Measurements from ENCODE around the gene DDX51.
"Not testable (repeated sequence)": the region's sequence is repeated elsewhere in the genome, so short reads cannot be mapped to it uniquely, and the experiment has no call there.

DDX51 gene

DNA sequence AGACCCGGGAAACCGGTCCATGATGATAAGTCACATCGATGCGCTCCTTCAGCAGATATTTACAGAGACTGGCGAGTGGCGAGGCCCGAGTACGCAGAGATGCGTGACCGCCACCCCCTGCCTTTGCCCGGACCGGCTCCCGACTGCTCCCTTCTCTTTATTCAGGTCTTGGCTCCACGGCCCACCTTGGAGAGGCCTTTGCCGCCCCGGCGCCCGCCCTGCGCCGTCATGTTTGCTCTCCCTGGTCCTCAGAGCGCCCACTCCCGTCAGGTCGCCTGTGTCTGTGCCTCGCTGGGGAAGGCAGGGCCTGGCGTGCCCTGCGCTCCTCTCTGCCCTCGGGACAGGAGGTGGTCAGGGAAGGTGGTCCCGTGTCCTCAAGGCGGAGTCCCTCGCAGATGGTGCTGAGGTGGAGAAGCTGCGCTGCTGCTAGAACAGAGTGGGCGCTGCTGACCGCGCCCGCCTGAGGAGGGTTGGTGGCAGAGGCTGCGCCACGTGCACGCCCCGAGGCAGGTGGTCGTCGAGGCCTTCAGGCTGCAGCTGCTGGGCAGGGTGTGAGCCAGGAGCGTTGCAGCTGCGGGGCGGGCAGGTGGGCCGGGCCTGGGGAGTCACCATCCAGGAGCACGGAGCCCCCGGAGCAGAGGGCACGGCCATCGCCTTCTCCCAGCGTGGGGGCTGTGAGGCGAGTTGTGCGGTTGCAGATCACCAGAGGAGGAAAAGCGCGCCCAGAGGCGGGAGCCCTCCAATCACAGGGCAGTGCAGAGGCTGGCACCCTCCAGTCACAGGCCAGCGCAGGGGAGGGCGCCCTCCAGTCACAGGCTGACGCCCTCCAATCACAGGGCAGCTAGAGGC lies 27.2 kb downstream of the DDX51 start:
- no peak for DNase-seq (ENCODE audit: low spot score)

DNA sequence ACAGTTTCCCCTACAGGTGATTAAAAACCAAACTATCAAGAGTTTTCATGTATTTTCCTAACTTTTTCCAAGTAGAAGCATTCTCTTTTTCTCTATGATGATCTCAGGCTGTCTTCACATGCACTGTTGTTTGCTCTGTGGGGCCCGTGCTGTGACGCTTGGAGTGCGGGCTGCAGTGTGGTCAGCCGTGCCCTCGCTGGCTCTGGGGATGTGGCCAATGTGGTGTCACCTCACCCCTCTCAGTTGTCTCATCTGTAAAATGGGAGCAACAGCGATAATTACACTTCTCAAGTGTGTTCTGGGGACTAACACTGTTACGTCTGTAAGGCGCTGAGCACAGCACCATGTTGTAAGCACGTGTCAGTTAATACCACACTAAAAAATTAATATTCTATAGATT lies 28.6 kb downstream of the DDX51 start:
- no peak for DNase-seq (ENCODE audit: low spot score)

DNA sequence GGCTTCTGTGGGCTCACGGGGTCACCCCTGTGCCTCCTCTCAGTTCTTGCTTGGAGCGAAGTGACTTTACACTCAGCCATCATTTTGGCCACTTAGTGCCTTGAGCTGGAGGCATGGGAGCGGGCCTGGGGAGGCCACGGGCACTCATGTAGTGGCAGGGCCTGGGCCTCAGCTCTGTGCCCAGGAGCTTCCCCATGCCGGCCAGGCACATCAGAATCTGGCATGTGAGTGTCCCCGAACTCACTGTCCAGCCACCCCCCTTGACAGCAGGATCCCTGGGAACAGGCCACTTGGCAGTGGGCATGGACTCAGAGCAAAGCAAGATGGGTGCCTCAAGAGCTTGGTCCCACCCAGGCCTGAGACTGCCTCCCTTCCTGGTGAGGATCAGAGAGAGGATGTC lies 29.5 kb downstream of the DDX51 start:
- DNase-seq (ENCODE audit: low spot score) = no peak

DNA sequence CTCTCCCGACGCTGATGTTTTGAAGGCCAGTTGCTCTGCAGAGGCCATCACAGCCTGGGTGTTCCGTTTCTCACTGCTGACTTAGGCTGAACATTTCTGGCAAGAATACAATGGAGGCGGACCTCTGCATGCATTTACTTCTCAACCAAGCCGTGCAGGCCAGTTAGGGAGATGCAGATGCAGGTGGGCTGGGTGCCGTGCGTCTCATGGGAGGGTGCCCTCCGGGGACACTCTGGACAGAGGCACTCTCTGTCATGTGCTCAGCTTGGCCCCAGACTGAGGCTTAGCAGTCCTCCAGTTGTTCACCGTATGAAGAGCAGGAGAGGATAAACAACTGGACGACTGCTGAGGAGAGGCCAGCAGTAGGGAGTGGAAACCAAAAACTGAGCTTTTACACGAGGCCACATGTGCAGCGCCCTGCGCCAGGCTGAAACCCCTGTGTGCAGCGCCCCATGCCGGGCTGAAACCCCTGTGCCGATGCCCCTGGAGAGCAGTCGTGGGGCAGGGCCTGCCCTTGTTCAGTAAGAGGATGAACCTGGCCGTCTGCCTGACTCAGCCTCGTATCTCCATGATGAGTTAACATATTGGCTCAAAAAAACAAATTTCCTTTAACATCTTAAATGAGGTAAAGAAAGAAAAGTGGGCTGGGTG lies 32.3 kb downstream of the DDX51 start:
- DNase-seq (ENCODE audit: low spot score) = no peak

DNA sequence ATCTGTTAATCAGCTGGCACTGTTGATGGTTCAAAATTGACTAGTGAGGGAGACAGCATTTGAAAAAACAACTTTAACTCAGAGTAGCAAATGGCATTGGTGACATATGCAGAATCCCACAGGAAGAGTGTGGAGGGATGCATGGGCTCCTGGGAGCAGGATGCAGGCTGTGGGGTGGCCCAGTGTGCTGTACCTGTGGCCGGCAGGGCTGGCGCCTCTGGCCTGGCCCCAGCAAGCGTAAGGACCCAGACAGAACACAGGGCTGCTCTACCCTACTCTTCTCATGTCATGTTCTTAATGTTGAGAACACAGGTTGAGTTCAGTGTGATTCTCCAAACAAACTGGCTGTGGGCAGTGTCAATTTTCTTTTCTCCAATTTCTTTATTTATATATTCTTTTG lies 33.4 kb downstream of the DDX51 start:
- no peak for DNase-seq (ENCODE audit: low spot score)

DNA sequence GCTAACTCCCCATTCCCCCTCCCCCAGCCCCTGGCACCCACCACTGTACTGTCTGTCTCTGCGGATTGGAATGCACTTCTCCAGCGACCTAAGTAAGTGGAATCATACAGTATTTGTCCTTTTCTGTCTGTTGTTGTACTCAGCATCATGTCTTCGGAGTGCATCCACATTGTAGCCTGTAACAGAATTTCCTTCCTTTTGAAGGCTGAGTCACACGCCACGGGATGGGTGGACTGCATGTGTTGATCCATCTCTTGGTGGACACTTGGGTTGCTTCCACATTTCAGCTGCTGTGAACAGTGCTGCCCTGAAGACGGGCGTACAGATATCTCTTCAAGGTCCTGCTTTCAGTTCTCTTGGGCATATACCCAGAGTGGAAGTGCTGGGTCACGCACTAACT lies 34.4 kb downstream of the DDX51 start:
- no peak for DNase-seq (ENCODE audit: low spot score)

DNA sequence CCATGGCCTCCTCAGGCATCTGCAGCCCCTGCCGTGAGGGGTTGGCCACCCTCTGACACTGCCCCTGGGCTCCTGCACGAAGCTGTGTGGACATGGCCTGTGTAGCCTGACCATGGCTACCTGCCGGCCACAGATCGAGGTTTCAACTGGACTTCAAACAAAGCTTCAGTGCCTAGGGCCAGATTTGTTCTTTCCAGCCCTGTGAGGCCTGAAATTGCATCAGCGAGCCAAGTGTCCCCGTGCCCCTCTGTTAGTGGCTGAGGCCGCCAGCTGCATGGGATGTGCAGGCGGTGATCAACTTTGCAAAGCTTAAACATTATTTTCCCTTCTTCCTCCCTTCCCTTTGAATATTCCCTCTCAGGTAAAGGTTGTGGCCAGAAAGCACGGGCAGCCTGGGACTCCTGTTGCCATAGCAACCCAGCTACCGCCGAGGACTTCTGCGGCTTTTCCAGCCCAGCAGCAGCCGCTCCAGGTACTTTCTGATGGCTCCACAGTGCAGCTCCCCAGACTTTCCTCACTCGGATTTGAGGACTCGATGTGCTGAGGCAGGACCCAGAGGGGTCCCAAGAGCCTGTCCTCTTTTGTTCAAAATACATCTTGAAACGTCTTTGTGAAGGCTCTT lies 35.8 kb downstream of the DDX51 start:
- no peak for DNase-seq (ENCODE audit: low spot score)

DNA sequence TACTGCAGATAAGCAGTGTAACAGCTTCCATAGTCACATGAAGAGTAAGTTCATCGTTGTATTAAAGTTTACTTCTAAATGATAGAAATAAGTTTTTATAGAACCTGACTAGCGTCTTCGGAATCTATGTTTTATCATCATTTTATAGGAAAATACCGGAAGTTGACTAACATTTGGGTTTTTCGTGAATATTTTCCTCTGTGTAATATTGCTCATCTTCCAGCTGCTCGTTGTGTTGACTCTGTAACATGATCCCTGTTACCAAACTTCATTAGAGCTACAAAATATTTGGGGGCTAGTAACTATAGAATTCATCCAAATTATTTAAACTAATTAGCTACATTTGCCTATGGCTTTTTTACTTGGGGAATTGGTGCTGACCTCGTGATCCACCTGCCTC lies 37.2 kb downstream of the DDX51 start:
- DNase-seq (ENCODE audit: low spot score) = no peak

DNA sequence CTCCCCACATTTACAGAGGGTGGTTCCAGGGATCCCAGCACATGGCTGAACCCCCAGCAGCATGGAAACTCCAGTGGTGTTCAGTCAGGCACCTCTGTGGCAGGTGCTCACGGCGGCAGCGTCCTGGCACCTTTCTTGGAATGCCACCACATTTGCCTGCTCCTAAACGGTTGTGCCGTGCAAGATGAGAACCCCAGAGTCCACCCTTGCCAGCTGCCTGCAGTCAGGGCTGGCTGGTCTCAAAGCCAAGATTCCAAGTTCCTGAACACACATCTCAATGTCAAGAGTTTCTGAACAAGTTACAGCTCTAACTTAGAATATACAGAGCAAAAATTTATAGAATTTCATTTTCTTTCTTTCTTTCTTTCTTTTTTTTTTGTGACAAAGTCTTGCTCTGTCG lies 38.7 kb downstream of the DDX51 start:
- DNase-seq (ENCODE audit: low spot score) = no peak

DNA sequence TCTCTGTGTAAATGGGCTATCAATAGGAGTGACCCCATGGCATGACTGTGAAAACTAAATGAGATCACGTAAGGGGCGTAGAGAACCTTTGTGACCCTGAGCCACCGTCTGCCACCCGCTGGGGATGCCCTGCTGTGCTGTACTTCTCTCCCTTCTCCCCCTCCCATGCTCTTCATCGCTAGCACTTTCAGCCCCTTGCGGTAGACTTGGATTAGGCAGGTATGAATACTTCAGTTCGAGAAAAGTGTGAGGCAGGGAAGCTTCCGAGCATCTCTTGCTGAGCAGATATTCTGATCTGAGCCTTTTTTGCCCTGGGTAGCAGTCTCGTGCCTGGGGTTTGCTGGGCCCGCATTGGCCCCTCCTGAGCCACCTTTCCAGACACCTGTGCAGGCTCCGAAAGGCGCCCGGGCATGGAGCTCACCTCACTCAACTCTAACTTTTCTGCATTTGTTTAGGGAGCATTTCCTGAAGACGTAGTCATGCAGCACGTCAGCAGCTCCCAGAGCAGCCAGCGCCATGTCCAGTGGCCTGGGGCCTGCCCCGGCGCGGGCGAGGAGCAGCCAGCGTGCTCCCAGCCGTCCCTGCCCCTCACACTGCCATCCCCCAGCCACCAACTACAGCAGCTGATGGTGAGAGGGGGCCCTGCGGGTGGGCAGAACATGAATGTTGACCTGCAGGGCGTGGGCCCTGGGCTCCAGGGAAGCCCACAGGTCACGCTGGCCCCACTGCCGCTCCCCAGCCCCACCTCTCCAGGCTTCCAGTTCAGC lies 40.4 kb downstream of the DDX51 start:
- no peak for DNase-seq (ENCODE audit: low spot score)

DNA sequence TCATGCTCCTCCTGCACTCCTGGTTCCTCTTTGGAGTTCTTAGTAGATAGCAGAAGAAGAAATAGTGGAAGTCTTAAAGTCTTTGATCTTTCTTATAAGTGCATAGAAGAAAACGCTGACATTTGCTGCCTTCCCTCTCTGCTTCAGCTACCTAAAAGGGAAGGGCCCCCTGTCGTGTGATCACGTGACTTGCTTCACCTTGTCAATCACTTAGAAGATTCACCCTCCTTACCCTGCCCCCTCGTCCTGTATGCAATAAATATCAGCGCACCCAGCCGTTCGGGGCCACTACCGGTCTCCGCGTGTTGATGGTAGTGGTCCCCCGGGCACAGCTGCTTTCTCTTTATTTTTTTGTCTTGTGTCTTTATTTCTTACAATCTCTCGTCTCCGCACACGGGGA lies 41.0 kb downstream of the DDX51 start:
- DNase-seq (ENCODE audit: low spot score) = not testable (repeated sequence)

DNA sequence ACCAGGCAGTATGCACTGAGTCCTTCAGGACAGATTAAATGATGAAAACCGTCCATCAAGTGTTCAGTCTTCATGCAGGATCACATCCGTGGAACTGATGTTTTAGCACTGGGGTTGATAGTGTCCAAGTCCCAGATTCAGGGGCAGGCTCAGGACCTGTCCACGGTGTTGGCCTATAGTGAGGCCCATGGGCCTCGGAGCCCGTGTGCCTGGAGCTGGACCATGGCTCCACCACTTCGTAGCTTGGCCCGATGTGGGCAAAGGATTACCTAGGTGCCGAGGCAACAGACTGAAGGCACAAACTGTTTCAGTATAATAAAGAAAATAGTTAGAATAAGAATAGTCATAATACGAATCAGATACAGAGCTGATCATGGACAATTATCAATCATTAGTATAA lies 41.8 kb downstream of the DDX51 start:
- DNase-seq (ENCODE audit: low spot score) = no peak

DNA sequence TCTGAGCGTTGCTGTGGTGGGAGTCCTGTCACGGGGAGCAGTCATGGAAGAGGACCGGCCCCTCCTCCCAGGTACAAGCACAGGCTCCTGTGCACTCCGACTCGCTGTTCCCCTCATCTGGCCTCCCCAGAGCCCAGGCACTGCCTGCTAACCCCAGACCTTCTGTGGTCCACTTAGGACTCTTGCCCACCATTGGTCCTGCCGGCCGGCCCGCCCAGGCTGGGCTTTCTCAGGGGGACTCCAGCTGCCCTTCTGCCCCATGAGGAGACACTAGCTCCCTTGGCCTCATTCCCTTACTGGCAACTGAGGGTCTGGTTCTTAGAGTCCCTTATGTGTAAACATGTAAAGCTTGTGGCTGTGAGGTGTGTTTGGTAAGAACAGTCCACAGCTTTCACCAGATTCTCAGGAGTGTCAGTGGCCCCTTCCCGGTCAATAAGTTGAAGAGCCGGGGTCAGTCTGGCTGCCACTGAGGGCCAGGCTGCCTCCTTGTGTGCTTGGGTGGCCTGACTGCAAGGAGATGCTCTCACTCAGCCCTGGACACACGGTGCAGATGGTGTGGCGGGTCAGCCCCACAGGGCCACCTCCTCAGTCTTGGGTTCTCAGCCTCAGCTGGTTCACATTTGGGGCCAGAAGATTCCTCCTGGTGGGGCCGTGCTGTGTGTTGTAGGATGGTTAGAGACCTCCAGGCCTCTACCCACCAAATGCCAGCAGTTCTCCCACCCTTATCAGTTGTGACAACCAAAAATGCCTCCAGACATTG lies 43.6 kb downstream of the DDX51 start:
- no peak for DNase-seq (ENCODE audit: low spot score)

DNA sequence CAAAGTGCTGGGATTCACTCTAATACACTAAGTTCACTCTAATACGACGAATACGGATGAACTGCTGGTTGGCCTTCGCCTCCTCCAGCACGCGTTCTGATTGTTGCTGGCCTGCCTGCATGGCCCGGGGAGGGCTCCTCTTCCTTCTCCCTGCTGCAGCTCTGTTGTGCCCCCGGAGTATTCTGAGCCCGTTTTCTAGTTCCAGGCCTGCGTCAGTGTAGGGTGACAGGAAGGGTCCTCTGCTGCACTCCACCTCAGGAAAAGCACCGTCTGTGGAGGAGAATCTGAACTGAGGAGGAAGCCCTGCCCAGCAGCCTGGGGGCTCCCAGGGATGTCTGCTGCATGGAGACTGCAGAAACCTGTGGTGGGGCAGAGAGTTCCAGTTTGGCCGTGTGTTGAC lies 44.4 kb downstream of the DDX51 start:
- DNase-seq (ENCODE audit: low spot score) = no peak

DNA sequence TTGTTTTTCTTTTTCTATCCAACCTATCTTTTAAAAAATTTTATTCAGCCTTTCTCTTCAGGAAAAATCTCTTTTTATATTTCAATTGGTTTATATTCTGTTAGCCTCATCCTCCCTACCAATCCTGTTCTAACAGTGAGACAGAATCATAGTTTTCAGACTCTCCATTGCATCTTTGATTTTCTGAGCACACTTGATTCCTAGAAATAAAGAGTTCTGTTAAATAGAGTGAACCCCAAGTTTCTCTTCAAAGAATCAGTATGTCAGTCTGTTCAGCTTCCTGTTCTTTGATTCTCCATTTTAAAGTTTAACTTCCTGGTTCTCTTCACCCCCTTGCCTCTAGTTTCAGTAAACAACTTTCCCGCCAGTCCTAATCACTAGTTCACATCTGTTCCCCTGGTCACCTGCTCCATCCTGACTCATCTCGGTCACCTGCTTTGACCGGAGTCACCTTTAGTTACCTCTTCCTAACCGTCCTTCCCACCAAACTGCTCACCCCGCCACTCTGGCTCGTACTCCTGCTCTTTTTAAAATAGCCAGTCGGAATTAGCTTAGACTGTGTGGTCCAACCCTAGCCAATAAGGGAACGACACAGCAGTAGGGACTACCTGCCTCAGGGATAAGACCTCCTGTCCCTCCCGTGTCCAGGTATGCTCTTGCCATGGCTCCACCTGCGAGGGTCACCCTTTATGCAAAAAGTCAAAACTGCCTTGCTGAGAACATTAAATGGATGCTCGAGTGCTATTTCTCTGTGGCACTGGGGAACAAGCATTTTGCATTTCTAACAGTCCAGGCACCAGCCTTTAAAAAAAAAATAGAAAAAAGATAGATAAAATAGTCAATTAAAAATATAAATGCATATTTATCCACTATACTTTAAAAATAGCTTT lies 48.4 kb downstream of the DDX51 start:
- no peak for DNase-seq (ENCODE audit: low spot score)

DNA sequence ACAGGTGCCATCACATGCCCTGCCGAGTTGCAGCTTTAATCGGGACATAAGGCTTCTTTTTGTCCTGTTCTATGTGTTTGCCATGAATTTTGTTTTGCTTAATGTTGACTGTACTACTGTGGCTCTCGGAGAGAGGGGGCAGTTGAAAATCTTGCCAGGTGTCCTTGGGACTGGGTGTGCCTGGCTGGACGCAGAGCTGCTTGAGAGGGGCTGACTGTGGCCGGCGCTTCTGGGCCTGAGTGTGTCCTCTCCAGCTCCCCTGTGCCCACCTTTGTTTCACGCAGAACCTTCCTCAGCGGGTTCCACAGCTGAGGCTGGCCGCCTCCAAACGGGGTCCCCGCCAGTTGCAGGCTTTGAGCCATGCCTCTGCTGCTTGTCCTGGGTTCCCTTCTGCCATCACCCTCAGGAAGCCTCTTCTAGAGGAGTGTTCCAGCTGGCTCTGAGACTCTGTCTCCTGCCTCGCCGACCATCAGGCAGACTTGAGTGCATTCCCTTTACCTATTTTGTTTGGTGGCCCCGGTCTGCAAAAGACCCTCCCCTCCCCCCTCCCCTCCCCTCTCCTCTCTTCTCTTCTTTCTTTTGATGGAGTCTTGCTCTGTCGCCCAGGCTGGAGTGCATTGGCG lies 49.7 kb downstream of the DDX51 start:
- DNase-seq (ENCODE audit: low spot score) = no peak

DNA sequence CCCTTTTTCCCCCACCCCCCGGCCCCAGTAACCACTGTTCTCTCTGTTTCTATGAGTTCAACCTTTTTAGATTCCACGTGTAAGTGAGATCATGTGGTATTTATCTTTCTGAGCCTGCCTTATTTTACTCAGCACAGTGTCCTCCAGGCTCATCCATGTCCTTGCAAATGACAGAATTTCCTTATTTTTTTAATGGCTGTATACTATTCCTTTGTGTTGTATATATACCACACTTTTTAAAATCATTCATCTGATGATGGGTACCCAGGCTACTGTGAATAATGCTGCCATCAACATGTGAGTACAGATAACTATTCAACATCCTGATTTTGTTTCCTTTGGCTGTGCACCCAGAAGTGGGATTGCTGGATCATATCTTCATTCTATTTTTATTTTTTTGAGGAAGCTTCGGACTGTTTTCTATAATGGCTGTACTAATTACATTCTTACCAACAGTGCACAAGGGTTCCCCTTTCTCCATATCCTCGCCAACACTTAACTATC lies 54.7 kb downstream of the DDX51 start:
- no peak for DNase-seq (ENCODE audit: low spot score)
